MM.1S (cell line): ENCODE measurements around the gene DDX55.
"Not testable (repeated sequence)": the region's sequence is repeated elsewhere in the genome, so short reads cannot be mapped to it uniquely, and the experiment has no call there.

ENCODE experiments used
- DNase-seq: peaks from one replicate; pipeline ENCODE4 v3.0.0-alpha.2; 2015
- H2AFZ ChIP-seq: fragments of 300-600 bp; sonication (generic); 2 replicates; pipeline ENCODE4 v1.6.0; 2016; ENCODE audit warnings: antibody characterized with exemption, low read length
- H3F3A ChIP-seq: fragments of 300-600 bp; sonication (generic); 2 replicates; pipeline ENCODE4 v1.6.1; 2016; ENCODE audit warnings: mild to moderate bottlenecking, antibody characterized with exemption, low read length, moderate library complexity, mixed read lengths; ENCODE audit not compliant: insufficient read depth
- H3K27ac ChIP-seq: fragments of 300-600 bp; sonication (generic); 2 replicates; pipeline ENCODE4 v1.5.1; 2016; ENCODE audit warnings: mild to moderate bottlenecking, low read length
- H3K27me3 ChIP-seq: fragments of 300-600 bp; sonication (generic); replicated peaks from 2 replicates; pipeline ENCODE4 v1.6.0; 2016; ENCODE audit warnings: low read length; ENCODE audit not compliant: insufficient read depth
- H3K36me3 ChIP-seq: fragments of 300-600 bp; sonication (generic); replicated peaks from 2 replicates; pipeline ENCODE4 v1.6.1; 2016; ENCODE audit warnings: mild to moderate bottlenecking, low read length, mixed read lengths; ENCODE audit not compliant: insufficient read depth
- H3K4me1 ChIP-seq: fragments of 300-600 bp; sonication (generic); 2 replicates; pipeline ENCODE4 v1.6.1; 2016; ENCODE audit warnings: low read length, mixed read lengths
- H3K4me2 ChIP-seq: fragments of 300-600 bp; sonication (generic); 2 replicates; pipeline ENCODE4 v1.6.0; 2016; ENCODE audit warnings: low read depth, low read length
- H3K4me3 ChIP-seq: fragments of 300-600 bp; sonication (generic); 2 replicates; pipeline ENCODE4 v1.5.1; 2016; ENCODE audit warnings: low read length, mixed read lengths
- H3K79me2 ChIP-seq: fragments of 300-600 bp; sonication (generic); 2 replicates; pipeline ENCODE4 v1.6.1; 2016; ENCODE audit warnings: mixed run types, low read length, mixed read lengths
- H3K9ac ChIP-seq: fragments of 300-600 bp; sonication (generic); 2 replicates; pipeline ENCODE4 v1.6.1; 2016; ENCODE audit warnings: low read length, mixed read lengths
- H3K9me2 ChIP-seq: fragments of 300-600 bp; sonication (generic); replicated peaks from 2 replicates; pipeline ENCODE4 v1.6.1; 2016; ENCODE audit warnings: mild to moderate bottlenecking, low read length, mixed read lengths; ENCODE audit not compliant: insufficient read depth
- H3K9me3 ChIP-seq: fragments of 300-600 bp; sonication (generic); replicated peaks from 2 replicates; pipeline ENCODE4 v1.6.1; 2016; ENCODE audit warnings: mild to moderate bottlenecking, low read length, mixed read lengths; ENCODE audit not compliant: insufficient read depth
- H4K20me1 ChIP-seq: fragments of 300-600 bp; sonication (generic); 2 replicates; pipeline ENCODE4 v1.6.1; 2016; ENCODE audit warnings: mild to moderate bottlenecking, low read length, moderate library complexity, mixed read lengths; ENCODE audit not compliant: insufficient read depth
- CTCF ChIP-seq: fragments of 300-600 bp; sonication (generic); IDR thresholded peaks from 2 replicates; pipeline ENCODE4 v1.5.1; 2016; ENCODE audit warnings: antibody characterized with exemption, low read length, mixed read lengths
- EZH2 ChIP-seq: fragments of 300-600 bp; sonication (generic); optimal IDR thresholded peaks from 2 replicates; pipeline ENCODE3; 2017; ENCODE audit warnings: low read depth, mild to moderate bottlenecking, antibody characterized with exemption, low read length, mixed read lengths
- EZH2phosphoT487 ChIP-seq: fragments of 300-600 bp; sonication (generic); IDR thresholded peaks from 2 replicates; pipeline ENCODE4 v1.6.1; 2018; ENCODE audit warnings: antibody characterized with exemption, low read length

Gene DDX55, protein sequence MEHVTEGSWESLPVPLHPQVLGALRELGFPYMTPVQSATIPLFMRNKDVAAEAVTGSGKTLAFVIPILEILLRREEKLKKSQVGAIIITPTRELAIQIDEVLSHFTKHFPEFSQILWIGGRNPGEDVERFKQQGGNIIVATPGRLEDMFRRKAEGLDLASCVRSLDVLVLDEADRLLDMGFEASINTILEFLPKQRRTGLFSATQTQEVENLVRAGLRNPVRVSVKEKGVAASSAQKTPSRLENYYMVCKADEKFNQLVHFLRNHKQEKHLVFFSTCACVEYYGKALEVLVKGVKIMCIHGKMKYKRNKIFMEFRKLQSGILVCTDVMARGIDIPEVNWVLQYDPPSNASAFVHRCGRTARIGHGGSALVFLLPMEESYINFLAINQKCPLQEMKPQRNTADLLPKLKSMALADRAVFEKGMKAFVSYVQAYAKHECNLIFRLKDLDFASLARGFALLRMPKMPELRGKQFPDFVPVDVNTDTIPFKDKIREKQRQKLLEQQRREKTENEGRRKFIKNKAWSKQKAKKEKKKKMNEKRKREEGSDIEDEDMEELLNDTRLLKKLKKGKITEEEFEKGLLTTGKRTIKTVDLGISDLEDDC

GRCh38 chr12:123601602-123602489 lies at the start of gene DDX55:
TSS of gene DDX55 (plus strand) at chr12:123602099. CDS start at chr12:123602149, 50 bp downstream.
- Histone ChIP-seq H3K9me3 (no peaks in the 10 kb centered on the region), H2AFZ (peak within 1 kb of the TSS; percentile 92), H3K27me3 (no peaks in the 10 kb centered on the region), H3K9me2 (no peaks in the 10 kb centered on the region), H3K79me2 (peaks cover 44% of the 10 kb centered on the region), H3K9ac (peak within 1 kb of the TSS; percentile 83), H3K36me3 (0 out of 2 replicates have a peak, but pooled peaks cover 2% of the 10 kb centered on the region), H4K20me1 (peaks cover 3% of the 10 kb centered on the region; the same call in 1 of the 2 replicates), H3K27ac (peak within 1 kb of the TSS; percentile 73; the same call in 1 of the 2 replicates), H3F3A (peaks cover 9% of the 10 kb centered on the region), H3K4me3 (peak within 1 kb of the TSS; percentile 87), H3K4me2 (peak within 1 kb of the TSS; percentile 76), H3K4me1 (peaks cover 12% of the 10 kb centered on the region)
- peak; percentile 79 for DNase-seq
- TF ChIP-seq EZH2 (no peak), CTCF (peak; percentile 30), EZH2phosphoT487 (no peak)

- H3K9me3 ChIP-seq, H2AFZ ChIP-seq, H3K27me3 ChIP-seq, H3K79me2 ChIP-seq, H3F3A ChIP-seq, H3K36me3 ChIP-seq, H3K9me2 ChIP-seq, H3K9ac ChIP-seq, H3K4me3 ChIP-seq, H3K4me2 ChIP-seq, H3K4me1 ChIP-seq, DNase-seq, H4K20me1 ChIP-seq, H3K27ac ChIP-seq: not testable (repeated sequence)
Measured at GRCh38 chr12:123554136-123554535, 47.8 kb upstream of the DDX55 start.

DNA sequence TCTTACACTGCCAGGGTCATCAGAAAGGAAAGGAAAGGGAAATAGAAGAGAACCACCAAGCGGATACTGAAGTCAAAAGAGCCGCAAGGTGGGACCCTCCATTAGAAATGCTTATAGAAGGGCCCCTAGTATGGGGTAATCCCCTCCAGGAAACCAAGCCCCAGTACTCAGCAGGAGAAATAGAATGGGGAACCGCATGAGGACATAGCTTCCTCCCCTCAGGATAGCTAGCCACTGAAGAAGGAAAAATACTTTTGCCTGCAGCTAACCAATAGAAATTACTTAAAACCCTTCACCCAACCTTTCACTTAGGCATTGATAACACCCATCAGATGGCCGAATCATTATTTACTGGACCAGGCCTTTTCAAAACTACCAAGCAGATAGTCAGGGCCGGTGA lies 47.1 kb upstream of the DDX55 start:
- H3K9me2 ChIP-seq, H3K9ac ChIP-seq, DNase-seq, H3K79me2 ChIP-seq, H3K4me1 ChIP-seq, H3K4me2 ChIP-seq, H2AFZ ChIP-seq, H3K9me3 ChIP-seq, H3K36me3 ChIP-seq, H3K4me3 ChIP-seq, H4K20me1 ChIP-seq, H3F3A ChIP-seq, H3K27me3 ChIP-seq, H3K27ac ChIP-seq: not testable (repeated sequence)

- not testable (repeated sequence) for DNase-seq, H4K20me1 ChIP-seq, H3K9ac ChIP-seq, H3K9me2 ChIP-seq, H3K36me3 ChIP-seq, H3K4me2 ChIP-seq, H3K4me1 ChIP-seq, H3K4me3 ChIP-seq, H3K27me3 ChIP-seq, H3K9me3 ChIP-seq, H2AFZ ChIP-seq, H3K27ac ChIP-seq, H3F3A ChIP-seq, H3K79me2 ChIP-seq
Measured at GRCh38 chr12:123558487-123558886, 43.4 kb upstream of the DDX55 start.
